GM21825 (cell line): ENCODE results near the gene CPTP.
A peak's percentile ranks its signal among the peaks of the same experiment; 100 is the strongest.
"Not testable (repeated sequence)": the region's sequence is repeated elsewhere in the genome, so short reads cannot be mapped to it uniquely, and the experiment has no call there.

Source experiments
- ATAC-seq: cut with Tn5 transposase; IDR thresholded peaks from one replicate; pipeline ENCODE4 v1.9.1; 2021; ENCODE audit warnings: mild to moderate bottlenecking, moderate library complexity; ENCODE audit not compliant: unreplicated experiment

CPTP gene

DNA sequence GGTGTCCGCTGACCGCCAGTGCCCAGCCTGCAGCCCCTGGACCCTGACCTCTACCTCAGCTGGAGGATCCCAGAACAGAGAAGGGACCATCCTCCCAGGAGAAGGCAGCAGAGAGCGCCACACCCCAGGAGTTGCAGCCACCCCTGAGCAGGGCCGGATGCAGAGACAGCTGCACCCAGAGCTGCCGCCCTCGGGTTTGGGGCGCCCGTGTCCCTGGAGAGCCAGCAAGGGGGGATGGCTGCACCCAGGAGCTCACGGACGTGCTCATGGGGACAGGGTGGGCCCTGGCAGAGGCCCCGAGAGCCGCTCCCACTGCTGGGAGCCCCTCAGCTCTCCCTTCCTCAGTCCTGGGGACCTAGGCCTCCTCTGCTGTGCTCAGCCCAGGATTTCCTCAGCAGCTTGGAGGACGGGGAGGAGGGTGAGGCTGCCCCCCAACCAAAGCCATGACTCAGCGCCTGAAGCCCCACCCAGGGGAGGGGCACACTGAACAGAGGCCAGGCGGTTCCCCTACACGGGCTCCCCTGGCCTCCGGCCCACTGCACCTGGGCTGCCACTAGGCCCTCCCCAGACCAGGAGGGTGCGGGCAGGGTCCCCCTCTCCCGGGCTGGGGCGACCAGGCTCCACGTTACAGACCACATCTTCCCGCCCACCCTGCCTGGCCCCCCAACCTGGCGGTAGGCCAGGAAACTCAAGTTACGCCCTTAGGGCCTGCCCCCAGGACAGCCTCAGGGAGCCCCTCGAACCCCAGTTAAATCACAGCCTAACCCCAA is 19.1 kb upstream of the CPTP start:
- ATAC-seq, result no peak

DNA sequence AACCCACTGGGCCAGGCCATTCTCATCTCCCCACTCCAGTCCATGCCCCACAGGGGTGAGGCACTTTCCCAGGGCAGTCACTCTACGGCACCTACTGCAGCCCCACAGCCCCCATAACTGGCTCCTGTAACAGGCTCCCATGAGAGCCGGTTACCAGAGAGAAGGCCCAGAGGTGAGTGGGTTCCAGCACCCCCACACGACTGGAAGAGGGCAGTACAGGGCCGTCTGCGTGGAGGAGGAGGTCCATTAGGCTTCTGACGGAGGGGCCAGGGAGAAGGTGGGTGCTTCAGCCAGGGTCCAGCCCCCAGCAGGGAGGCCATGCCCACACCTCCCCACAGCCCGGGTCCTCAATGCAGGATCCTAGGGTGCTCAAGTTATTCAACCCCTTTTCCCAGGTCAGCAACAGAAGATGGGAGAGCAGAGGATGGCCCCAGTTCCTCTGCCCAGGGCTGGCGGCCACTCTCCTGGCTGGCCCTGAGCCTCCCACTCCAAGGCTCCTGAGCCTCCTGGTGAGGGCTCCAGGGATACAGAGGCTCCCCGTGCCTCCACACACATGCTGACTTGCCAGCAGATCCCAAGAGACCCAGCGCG is 18.4 kb upstream of the CPTP start:
- ATAC-seq, result no peak

DNA sequence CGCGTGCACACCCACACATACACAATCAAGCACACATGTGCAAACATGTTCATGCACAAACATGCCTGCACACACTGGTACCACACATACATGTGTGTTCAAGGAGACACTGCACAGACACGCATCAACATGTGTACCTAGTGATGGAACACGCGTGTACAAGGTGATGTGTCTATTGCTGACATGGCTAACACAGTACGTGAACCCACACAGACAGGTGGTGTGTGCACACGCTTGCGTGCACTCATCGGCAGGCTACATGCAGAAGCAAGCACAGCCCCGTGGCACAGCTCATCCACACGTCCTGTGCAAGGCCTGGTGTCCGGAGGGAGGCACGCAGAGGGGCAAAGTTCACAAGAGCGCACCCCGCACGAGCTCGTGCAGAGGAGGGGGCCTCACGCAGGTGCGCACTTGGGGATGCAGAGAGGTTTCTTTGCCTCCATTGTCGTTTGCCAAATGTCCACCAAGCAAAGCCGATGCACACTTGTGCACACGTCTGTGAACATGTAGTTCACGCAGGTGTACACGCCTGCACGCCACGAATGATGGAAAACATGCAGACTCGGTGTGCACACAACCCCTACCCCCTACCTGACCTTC is 17.8 kb upstream of the CPTP start:
- no peak for ATAC-seq

DNA sequence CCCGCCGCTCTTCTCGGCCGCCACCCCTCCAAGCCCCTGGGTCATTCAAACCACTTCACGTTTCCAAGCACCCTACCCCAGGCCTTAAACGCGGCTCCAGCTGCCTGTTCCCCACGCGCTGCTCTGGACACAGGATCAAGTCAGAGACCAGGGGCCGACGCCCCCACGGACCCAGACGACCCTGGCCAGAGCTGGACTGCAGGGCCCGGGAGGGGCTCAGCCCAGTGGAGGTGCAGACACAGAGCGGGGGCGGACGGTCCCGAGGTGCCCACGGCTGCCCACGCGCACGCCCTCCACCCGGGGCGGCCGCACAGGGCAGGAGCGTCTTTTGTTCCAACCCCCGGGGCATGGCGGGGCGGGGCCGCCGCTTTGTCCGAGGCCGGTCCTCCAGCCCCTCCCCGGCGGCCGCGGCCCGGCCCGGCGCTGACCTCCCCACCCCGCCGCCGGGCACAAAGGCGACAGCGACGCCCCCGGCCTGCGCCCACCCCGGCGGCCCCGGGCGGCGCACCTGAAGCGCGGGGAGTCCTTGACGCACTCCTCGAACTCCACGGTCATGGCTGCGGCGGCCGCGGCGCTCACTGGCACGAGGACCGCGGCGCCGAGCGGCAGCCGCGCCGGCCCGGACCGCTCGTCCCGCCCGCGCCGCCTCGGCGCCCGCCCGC is 17.2 kb upstream of the CPTP start:
- peak; percentile 4 for ATAC-seq

DNA sequence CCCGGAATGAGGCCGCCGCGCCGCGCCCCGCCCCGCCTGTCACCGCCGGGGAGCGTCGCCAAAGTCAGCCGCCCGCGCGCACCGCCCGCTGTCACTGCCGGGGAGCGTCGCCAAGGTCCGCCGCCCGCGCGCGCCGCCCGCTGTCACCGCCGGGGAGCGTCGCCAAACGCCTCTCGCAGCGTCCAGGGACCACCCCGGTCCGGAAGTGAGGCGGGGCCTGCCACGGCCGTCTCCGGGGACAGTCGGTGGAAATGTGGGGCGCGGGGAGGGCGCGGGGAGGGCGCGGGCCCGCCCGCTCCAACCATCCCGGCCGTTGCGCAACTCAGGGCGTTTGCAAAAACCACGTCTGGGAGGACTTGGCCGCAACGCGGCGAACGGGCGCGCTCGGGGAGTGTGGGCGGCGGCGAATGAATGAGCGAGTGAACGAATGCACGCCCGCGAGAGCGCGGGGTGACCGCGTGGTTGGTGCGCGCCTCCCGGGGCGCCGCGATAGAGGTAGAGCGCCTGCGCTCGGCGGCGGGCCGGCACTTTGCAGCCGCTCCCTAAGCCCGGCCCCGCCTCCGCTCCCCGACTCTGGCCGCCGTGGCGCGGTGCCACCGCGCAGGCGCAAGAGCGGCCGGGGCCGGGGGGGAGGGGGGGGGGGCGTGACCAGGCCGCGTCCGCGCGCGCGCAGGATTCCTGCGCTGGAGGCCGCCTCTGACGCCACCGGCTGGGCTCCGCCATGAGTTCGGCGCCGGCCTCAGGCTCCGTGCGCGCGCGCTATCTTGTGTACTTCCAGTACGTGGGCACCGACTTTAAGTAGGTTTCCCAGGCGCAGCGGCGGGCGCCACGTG is 16.5 kb upstream of the CPTP start, which contains the start of the genes ACAP3 and PUSL1:
Gene ACAP3 (minus strand): TSS at position 8 of the 833 bp plus-strand sequence. CDS start 115 bp downstream, outside the sequence.
Gene PUSL1 (plus strand): TSS at position 675 of the 833 bp plus-strand sequence. CDS start 47 bp downstream, at position 722.
- peak; percentile 44 for ATAC-seq

DNA sequence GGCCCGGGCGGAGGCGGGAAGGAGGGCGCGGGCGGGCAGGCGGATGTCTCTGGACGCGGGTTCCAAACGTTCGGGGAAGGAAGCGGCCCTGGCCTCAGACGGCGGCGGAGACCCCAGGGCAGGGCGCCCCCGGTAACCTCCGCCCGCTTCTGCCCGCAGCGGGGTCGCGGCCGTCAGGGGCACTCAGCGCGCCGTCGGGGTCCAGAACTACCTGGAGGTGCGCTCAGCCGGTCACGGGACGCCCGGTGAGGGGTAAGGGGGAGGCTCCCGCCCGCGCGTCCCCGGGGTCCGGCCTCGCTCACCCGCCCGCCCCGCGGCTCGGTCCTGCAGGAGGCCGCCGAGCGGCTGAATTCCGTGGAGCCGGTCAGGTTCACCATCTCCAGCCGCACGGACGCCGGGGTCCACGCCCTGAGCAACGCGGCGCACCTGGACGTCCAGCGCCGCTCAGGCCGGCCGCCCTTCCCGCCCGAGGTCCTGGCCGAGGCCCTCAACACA is 15.8 kb upstream of the CPTP start:
- ATAC-seq, result peak; percentile 1

DNA sequence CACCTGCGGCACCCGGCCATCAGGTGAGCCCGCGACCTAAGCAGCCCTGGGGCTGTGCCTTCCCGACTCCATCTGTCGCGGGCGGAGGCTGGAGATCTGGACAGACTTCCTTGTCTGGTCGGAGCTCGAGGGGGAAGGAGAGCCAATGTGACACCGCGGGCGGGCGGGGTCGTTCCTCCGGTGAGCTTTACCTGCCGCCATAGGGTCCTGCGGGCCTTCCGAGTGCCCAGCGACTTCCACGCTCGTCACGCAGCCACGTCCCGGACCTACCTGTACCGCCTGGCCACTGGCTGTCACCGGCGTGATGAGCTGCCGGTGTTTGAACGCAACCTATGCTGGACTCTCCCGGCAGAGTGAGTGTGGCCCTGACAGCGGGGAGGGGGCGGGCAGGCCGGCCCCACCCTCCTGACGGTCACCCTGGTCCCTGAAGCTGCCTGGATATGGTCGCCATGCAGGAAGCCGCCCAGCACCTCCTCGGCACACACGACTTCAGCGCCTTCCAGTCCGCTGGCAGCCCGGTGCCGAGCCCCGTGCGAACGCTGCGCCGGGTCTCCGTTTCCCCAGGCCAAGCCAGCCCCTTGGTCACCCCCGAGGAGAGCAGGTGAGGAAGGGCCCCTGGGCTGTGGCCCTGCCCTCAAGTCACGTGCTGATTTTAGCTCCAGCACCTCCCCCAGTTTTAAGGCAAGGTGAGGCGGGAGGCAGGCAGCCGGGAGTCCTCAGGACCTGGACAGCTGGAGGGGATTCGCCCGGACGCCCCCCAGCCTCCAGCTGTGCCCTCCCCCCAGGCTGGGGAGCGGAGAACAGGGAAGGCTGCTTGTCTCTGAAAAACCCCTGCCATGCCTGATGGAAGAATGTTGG is 15.1 kb upstream of the CPTP start:
- no peak for ATAC-seq

DNA sequence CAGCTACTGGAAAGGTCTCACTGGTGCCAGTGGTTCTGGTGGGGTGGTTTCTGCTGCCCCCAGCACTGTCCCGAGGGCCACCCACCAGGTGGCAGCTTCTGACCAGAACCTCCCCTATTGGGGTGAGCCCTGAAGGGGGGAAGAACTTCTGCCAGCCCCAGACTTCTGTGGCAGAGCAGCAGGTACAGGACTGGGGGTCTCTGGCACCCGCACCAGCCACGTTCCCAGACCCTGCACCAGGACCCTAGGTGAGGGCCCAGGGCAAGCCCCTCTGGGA is 14.6 kb upstream of the CPTP start:
- ATAC-seq, result no peak

DNA sequence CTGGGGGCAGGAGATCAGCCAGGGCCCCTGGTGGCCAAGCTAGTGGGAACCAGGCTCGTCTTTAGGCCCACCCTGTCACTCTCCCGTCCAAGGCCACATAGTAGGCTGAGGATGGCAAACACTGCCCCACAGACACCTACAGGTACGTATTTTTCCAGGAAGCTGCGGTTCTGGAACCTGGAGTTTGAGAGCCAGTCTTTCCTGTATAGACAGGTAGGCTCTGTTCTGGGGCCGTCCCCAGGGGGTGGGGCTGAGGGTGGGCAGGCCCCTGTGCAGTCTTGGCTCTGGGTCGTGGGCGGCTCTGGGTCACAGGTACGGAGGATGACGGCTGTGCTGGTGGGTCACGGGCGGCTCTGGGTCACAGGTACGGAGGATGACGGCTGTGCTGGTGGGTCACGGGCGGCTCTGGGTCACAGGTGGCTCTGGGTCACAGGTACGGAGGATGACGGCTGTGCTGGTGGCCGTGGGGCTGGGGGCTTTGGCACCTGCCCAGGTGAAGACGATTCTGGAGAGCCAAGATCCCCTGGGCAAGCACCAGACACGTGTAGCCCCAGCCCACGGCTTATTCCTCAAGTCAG is 14.0 kb upstream of the CPTP start:
- ATAC-seq, result no peak

DNA sequence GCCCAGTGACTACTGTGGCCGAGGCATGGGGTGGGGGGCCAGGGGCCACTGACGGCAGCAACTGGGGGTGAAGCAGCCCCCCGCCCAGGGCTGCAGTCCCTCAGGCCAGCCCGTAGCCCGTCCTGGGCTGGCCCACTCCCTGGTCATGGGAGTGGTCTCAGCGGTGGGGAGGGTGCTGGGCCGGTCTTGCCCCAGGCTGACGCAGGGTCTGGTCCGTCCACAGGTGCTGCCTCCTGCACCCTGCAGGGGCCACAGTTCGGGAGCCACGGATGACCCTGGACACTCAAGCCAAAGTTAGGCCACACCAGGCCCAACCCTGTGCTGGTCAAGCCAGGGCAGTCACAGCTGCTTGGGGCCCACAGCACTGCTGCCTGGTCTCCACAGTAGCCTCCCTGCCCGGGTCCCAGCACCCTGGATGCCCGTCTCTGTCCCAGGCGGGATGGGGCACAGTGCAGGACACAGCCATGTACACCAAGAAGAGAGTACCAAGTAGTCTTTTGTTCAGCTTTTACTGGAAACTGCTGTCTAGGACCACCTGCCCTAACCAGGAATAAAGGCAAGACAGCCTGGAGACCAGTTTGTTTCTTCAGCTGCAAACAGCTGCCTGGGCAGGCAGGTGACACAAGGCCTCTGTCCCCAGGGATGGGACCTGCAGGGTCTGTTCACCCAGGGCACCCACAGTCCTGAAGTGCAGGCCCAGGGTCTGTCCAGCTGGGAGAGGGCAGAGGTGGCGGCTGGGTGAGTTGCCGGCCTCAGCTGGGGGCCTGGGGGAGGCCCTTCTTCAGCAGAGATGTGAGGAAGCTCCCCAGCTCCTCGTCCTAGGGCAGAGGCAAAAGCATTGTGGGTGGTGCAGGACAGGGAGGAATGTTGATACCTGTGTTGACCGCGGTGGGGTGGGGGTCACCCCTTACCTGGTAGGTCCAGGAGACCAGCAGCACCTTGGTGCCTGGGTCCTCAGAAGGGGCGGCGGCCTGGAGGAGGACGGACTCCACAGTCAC is 13.2 kb upstream of the CPTP start:
- no peak for ATAC-seq

DNA sequence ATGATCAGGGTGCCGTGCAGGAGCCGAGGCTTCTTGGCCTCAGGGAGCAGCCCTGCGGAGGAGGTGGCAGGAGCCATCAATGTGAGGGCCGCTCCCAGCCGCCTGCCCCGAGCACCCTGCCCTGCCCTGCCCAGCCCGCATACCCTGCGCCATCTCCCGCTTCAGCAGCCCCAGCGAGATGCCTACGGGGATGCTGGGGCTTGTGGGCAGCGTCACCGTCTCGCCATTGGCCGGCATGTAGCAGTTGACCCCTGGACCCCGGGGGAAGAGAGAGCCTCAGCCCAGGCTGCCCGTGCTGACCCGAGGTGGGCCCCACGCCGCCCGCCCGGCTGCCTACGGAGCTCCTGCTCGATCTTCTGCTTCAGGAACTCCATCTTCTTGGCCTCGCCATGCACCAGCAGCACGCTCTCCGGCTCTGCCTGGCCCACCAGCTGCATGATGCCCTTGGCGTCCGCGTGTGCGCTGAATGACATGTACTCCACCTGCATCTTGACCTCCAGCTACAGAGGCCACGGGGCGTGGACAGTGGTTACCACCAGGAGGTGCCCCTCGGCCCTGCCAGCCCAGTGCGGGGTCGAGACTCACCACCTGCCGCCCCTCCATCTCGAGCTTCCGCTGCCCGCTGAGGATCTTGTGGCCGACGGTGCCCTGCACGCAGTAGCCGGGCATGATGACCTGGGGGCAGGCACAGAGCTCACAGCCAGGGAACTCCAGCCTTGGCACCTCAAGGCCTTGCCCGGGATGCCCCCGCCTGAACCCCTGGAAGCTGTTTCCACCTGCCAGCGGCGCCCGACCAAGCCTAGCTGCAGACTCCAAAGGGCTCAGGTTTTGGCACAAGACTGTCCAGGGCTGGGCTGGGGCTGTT is 11.9 kb upstream of the CPTP start:
- no peak for ATAC-seq

DNA sequence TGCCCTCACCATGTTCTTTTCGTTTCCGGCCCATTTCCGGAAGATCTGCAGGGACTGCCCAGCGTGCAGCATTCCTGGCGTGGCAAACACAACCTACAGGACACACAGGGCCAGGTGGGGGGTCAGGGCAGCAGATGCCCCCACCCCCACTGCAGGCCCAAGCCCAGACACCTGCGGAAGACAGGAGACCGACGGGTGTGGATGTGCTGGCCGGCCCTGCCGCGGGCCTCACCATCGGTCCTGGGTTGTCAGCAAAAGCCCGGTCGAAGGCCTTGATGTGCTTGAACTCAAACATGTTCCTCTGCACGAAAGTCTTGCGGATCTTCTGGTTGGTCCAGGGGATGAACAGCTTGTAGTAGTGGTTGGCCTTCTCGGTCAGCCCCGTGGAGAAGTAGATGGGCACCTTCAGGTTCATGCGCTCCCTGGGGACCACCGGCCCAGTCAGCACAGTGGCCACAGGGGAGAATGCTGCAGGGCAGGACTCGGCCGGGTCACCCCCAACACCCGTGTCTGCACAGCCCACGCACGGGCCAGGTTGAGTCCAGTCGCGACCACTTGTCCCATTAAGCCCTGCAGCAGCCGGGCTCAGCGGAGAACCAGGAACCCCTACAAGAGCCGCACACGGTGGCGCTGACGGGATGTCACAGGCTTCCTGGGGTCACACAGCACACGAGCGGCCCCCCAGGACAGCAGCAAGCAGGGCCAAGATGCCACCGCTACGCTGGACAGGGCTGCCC is 10.9 kb upstream of the CPTP start:
- ATAC-seq, result no peak

DNA sequence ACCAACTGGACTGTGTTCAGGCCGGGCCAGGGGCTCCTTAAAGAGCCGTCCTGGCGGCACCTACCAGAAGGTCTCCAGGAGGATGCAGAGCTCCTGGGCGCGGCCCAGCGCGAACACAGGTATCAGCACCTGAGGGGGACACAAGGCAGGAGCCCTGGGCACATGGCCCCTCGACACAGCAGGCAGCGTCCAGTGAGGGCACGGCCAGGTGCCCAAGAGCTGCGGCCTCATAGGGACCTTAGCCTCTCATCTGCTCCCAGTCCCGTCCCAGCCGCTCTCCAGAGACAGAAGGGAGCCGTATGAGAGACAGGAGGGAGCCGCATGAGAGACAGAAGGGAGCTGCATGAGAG is 10.4 kb upstream of the CPTP start:
- no peak for ATAC-seq

DNA sequence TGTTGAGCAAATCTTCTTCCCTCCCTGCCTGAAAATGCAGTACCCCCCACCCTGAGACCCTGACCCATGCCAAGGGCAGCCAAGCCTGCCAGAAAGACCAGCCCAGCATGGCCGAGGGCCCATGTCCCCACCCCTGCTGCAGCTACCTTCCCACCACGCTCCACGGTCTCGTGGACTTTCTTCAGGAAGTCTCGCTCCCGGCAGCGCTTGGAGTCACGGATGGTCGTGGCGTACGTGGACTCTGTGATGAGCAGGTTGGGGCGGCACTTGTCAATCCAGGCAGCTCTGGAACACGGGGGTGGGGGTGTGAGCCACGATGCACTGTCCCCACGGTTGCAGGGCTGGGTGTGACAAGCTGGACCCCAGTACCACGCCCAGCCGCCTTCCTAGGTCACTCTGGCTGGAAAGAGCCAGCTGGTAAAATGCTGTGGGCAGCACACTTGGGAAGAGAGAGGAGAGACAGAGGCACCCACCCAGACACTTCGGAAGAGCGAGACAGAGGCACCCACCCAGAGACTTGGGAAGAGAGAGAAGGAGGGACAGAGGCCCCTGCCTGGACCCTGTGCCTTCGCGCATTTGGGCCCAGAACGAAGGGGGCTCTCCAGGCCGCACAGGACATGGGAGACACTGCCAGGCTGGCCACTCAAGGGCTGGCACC is 9.8 kb upstream of the CPTP start:
- no peak for ATAC-seq

DNA sequence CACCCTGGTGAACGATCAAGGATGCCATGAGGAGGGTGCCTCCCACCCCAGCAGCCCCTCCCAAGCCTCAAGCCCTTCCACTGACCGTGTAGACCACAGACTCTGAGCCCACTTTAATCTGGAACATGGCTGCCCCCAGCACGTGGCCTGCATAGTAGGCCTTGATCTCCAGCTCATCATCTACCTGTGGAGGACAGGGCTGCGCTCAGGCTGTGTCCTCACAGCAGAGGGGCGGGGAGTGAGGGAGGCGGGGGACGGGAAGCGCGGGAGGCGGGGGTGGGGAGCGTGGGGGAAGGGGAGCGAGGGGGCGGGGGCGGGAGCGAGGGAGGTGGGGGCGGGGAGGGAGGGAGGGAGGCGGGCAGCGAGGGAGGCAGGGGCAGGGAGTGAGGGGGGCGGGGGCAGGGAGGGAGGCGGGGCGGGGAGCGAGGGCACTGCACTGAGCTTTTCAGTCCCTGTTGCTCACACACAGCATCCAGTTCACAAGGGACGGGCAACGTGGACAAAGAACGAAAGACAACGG is 9.1 kb upstream of the CPTP start:
- ATAC-seq, result no peak

DNA sequence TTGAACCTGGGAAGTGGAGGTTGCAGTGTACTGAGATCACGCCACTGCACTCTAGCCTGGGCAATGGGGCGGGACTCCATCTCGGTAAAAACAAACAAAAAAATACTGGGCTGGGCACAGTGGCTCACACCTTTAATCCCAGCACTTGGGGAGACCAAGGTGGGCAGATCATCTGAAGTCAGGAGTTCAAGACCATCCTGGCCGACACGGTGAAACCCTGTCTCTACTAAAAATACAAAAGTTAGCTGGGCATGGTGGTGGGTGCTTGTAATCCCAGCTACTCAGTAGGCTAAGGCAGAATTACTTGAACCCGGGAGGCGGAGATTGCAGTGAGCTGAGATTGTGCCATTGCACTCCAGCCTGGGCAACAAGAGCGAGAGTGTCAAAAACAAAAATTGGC is 8.4 kb upstream of the CPTP start:
- ATAC-seq, result not testable (repeated sequence)
